NCI-H1930 (cell line): ENCODE measurements around the gene TSKS.

Experiments used
- DNase-seq, 2 experiments: peaks; one replicate each; lab custom pipeline; 2025; lab: John Stamatoyannopoulos, UW

TSKS gene

GRCh38 chr19:49716154-49716553, 47.0 kb downstream of the TSKS start:
- no peak for DNase-seq

- DNase-seq: no peak
Observed at GRCh38 chr19:49713236-49713845, 49.8 kb downstream of the TSKS start.

GRCh38 chr19:49712397-49712859, 50.7 kb downstream of the TSKS start:
- DNase-seq: no peak

DNA sequence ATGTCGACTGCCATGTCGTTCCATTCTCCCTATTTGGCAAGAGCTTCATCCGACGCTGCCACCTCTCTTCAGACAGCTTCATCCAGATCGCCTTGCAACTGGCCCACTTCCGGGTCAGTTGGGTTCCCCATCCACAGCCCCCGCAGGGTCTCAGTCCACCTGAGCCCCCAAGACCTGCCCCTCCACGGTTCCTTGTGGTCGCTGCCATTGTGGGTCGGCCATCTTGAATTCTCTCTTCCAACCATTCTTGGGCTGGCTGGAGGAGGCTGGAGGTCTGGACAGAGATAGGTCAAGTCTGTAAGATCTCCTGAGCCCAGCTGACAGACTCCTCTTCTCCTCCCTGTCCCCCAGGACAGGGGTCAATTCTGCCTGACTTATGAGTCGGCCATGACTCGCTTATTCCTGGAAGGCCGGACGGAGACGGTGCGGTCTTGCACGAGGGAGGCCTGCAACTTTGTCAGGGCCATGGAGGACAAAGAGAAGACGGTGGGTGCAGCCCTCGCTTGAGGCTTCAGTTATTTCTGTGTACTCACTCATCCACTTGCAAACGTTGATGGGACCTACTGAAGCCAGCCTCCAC, 52.6 kb downstream of the TSKS start:
- no peak for DNase-seq

DNA sequence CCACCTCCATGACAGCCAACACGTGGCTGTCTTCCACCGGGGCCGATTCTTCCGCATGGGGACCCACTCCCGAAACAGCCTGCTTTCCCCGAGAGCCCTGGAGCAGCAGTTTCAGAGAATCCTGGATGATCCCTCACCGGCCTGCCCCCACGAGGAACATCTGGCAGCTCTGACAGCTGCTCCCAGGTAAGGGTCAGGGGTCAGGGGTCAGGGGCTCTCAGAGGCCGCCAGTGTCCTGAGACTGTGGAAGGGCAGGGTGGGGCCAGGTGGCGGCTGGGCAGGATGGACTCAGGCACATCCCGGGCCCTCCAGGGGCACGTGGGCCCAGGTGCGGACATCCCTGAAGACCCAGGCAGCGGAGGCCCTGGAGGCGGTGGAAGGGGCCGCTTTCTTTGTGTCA, 57.2 kb downstream of the TSKS start:
- no peak for DNase-seq

DNA sequence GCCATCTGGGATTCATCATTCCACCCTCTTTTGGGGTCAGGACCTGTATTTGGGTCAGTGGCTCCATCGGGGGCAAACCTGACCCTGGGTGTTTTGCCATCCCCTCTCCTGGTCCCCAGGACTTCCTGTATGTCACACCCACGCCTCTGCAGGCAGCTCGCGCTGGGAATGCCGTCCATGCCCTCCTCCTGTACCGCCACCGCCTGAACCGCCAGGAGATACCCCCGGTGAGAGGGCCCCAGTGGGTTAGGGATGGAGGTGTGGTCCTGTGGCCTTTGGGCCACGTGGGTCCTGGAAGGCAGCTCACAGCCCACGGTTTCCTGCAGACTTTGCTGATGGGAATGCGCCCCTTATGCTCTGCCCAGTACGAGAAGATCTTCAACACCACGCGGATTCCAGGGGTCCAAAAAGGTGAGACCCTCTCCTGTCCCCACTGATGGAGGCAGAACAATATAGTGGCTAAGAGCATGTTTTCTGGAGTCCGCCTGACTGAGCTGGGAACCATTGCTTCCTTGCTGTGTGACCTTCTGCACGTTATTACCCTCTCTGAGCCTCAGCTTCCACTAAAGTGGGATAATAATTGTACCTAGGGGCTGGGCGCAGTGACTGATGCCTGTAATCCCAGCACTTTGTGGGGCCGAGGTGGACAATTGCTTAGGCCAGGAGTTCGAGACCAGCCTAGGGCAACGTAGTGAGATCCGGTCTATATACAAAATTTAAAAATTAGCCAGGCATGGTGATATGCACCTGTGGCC, 58.0 kb downstream of the TSKS start:
- DNase-seq: no peak

- no peak for DNase-seq
Observed at GRCh38 chr19:49701271-49701786, 61.8 kb downstream of the TSKS start.

DNA sequence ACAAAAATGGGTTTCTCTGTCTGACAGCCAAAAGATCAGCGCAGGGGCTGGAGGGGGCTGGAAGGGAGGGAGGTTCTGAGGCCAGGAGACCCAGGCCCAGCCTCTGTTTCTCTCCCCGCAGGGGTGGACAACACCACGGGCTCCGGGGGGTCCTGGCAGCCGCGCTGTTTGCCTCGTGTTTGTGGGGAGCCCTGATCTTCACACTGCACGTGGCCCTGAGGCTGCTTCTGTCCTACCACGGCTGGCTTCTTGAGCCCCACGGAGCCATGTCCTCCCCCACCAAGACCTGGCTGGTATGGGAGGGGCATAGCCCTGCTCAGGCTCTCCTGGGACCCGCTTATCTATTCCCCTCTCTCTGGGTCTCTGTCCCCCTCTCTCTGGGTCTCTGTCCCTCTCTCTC, 62.5 kb downstream of the TSKS start:
- DNase-seq: no peak

DNA sequence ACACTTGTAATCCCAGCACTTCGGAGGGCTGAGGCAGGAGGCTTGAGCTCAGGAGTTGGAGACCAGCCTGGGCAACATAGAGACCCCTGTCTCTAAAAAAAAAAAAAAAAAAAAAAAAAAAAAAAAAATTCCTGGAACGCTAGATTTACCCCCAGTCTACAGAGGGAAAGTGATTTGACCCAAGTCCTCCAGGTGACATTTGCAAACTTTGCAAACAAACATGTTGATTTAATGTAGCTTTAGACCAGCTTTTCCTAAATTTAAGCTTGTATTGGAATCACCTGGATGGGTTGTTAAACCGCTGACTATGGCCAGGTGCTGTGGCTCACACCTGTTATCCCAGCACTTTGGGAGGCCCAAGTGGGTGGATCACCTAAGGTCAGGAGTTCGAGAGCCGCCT, 63.7 kb downstream of the TSKS start:
- DNase-seq: no peak

DNA sequence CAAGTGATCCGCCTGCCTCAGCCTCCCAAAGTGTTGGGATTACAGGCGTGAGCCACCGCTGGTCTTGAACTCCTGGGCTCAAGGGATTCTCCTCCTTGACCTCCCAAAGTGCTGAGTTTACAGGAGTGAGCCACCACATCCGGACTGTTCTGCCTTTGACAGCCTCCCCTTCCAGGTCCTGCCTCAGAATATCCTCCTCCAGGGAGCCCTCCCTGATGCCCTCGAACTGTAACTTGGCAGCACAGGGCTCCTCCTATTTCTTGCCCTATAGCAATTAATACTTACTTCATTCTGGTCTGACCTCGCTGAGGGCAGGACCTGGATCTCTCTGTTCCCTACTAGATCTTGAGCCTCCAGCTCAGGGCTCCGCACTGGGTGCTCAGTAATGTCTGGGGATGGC, 66.2 kb downstream of the TSKS start:
- DNase-seq: no peak

GRCh38 chr19:49696115-49696514, 67.0 kb downstream of the TSKS start:
- no peak for DNase-seq

DNA sequence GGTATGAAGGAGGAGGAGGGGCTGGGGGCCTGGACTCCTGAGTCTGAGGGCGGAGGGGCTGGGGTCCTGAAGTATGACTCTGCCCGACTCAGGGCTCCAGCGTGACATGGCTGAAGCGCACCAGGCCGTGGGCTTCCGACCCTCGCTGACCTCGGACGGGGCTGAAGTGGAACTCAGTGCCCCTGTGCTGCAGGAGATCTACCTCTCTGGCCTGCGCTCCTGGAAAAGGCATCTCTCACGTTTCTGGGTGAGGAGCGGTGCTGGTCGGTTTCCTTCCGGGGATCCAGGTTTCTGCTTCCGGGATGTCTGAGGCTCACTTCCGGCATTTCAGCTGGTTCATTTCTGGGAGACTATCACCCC, 71.0 kb downstream of the TSKS start:
- peak in 1 of 2 experiments; percentile 35 for DNase-seq

DNA sequence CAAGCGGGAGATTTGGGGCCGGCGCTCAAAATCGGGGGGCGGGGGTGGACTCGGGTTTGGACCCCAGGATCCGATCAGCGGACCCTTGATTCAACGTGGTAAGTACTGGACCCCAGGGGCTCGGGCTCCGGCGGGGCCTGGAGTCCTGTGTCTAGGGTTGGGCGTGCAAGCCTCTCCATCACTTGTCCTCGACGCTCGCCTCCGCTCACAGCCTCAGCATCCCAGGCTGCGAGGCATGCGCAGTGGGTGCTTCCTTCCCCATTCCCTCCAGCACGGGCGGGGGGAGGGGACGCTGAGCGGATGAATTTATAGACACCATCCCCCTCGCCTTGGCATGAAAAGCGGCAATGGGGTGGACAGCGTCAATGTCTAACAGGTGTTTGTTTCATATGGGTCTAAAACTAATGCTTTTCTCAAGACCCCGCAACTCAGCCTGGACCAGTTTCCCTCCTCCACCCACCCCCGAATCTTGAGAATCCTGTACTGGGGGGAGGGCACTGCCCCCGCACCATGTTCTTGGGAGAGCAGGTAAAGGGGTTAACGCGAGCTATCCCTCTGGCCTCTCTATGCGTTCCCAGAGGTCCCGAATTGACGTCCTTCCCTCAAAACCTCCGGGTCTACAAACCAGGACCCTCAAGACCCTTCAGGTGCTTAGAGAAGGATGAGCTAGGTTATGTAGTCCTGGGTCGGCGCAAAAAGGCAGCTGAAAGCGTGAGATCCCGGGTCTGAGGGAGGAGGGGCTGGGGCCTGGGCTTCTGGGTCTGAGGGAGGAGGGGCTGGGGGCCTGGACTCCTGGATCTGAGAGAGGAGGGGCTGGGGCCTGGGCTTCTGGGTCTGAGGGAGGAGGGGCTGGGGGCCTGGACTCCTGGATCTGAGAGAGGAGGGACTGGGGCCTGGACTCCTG, 71.6 kb downstream of the TSKS start:
- peak; percentile 80 to 83 for DNase-seq

DNA sequence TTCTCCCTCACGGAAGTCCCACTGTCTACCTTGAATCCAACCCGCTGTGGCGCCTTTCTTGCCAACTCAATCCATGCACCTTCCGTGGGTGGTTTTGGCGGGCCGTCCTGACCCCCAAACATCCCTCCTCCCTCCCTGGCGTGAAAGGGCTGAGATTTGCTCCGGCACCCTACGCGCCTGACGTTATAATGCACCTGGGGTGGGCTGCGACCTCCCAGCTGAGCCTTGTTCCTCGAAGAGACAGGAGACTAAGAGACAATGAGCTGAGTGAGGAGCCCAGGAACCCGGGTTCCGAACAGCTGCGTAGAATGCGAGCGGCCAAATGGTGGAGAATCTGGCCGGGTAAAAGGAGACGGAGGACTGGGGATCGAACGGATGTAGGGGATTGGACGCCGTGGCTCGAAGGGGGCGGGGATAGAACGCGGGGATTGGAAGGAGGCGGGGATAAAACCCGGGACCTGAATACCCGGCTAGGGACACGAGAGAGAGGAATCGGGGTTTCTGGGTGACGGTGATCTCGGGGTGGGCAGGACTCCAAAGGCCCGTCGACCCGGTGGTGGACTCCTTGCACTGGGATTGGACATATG, 72.4 kb downstream of the TSKS start, which contains the start of gene CPT1C:
CPT1C (plus strand) TSS at position 461 of the 587 bp plus-strand sequence. CDS start 1,137 bp downstream, outside the sequence.
- DNase-seq: peak; percentile 88 to 89

GRCh38 chr19:49690079-49690655, 72.9 kb downstream of the TSKS start:
- no peak for DNase-seq
